GM23338 (cell line): Measurements from ENCODE around the gene HS6ST1.

Source experiments
- CREB1 ChIP-seq: fragments of 250-450 bp; sonication (Bioruptor Pico); IDR thresholded peaks from 2 replicates; pipeline ENCODE4 v1.5.0; 2020; ENCODE audit warnings: low read depth, mild to moderate bottlenecking, moderate library complexity
- CTCF ChIP-seq, 2 experiments: fragments of 200-600 bp in 1 of 2; sonication (generic) in 1 of 2; conservative IDR thresholded peaks; 2 replicates each; pipeline versions ENCODE4 v1.5.1 to v1.6.1; 2016 to 2017; ENCODE audit warnings: antibody characterized with exemption in 2 of 2, low read depth in 2 of 2, mild to moderate bottlenecking in 2 of 2, moderate library complexity in 1 of 2
- ETS1 ChIP-seq: IDR thresholded peaks from 2 replicates; pipeline ENCODE4 v1.6.1; 2016; ENCODE audit warnings: antibody characterized with exemption
- EZH2 ChIP-seq: fragments of 200-600 bp; sonication (generic); IDR thresholded peaks from one replicate; pipeline ENCODE4 v1.8.0; 2017; ENCODE audit warnings: antibody characterized with exemption, mild to moderate bottlenecking, low read depth; ENCODE audit not compliant: unreplicated experiment
- EZH2phosphoT487 ChIP-seq: fragments of 200-600 bp; sonication (generic); IDR thresholded peaks from one replicate; pipeline ENCODE4 v1.8.1; 2018; ENCODE audit warnings: antibody characterized with exemption; ENCODE audit not compliant: unreplicated experiment
- JUNB ChIP-seq: IDR thresholded peaks from one replicate; pipeline ENCODE4 v1.6.1; 2016; ENCODE audit warnings: antibody characterized with exemption; ENCODE audit not compliant: unreplicated experiment
- NANOG ChIP-seq: IDR thresholded peaks from 2 replicates; pipeline ENCODE4 v1.6.1; 2016; ENCODE audit warnings: antibody characterized with exemption, borderline replicate concordance
- POLR2AphosphoS5 ChIP-seq: IDR thresholded peaks from 2 replicates; pipeline ENCODE4 v1.6.1; 2016; ENCODE audit warnings: antibody characterized with exemption, low read depth
- REST ChIP-seq: IDR thresholded peaks from one replicate; pipeline ENCODE4 v1.6.1; 2018; ENCODE audit warnings: antibody characterized with exemption; ENCODE audit not compliant: unreplicated experiment
- STAT1 ChIP-seq: IDR thresholded peaks from one replicate; pipeline ENCODE4 v1.6.1; 2016; ENCODE audit warnings: antibody characterized with exemption; ENCODE audit not compliant: unreplicated experiment
- ZNF114 ChIP-seq: fragments of 250-450 bp; sonication (Bioruptor Pico); IDR thresholded peaks from 2 replicates; pipeline ENCODE4 v1.5.0; 2020; ENCODE audit warnings: mild to moderate bottlenecking, moderate library complexity
- ZNF331 ChIP-seq: fragments of 250-450 bp; sonication (Bioruptor Pico); IDR thresholded peaks from 2 replicates; pipeline ENCODE4 v1.5.0; 2020; ENCODE audit warnings: low read depth, mild to moderate bottlenecking, moderate library complexity
- ZNF462 ChIP-seq: fragments of 250-450 bp; sonication (Bioruptor Pico); IDR thresholded peaks from 2 replicates; pipeline ENCODE4 v1.5.0; 2020; ENCODE audit warnings: mild to moderate bottlenecking, moderate library complexity

- TF ChIP-seq CTCF (conservative IDR thresholded peaks at IDR 0.05; ENCODE audit: low read depth in 2 of 2) (no peak), EZH2 (no peak), POLR2AphosphoS5 (no peak), CREB1 (CRISPR knock-in tag) (no peak), EZH2phosphoT487 (no peak), REST (no peak), NANOG (no peak), JUNB (no peak), ZNF114 (no peak), ETS1 (no peak), ZNF331 (CRISPR knock-in tag) (no peak), STAT1 (no peak), ZNF462 (CRISPR knock-in tag) (no peak)
Measured at GRCh38 chr2:128348701-128349100, 30.0 kb upstream of the HS6ST1 start.
